HEK293 (cell line): Measurements from ENCODE around the gene VWA3B.
A peak's percentile ranks its signal among the peaks of the same experiment; 100 is the strongest.

Experiments used
- CTCF ChIA-PET: fragments of 350-600 bp; formaldehyde crosslinking; extraction: SDS; loops from one replicate; lab custom pipeline; 2021; ENCODE audit warnings: antibody characterized with exemption; lab: Yijun Ruan, JAX
- POLR2A ChIA-PET: fragments of 300-600 bp; formaldehyde crosslinking; extraction: SDS; loops from one replicate; lab custom pipeline; 2020; ENCODE audit warnings: antibody characterized with exemption, inconsistent platforms; lab: Yijun Ruan, JAX
- H3K27ac ChIP-seq: fragments of 200-500 bp; sonication (Bioruptor generic); 2 replicates; pipeline ENCODE4 v1.5.1; 2014; ENCODE audit warnings: low read depth, low read length, control low read depth, inconsistent platforms; ENCODE audit errors: extremely low read depth
- H3K36me3 ChIP-seq, 2 experiments: fragments of 200-500 bp in 1 of 2; sonication (Bioruptor generic) in 1 of 2; 1 replicate in 1 of 2; 2 replicates in 1 of 2; pipeline ENCODE4 v1.5.1; 2014 to 2017; ENCODE audit warnings: inconsistent platforms in 2 of 2, low read length in 2 of 2; ENCODE audit not compliant: control insufficient read depth in 2 of 2, insufficient read depth in 1 of 2
- H3K4me1 ChIP-seq: fragments of 200-500 bp; sonication (Bioruptor generic); 2 replicates; pipeline ENCODE4 v1.5.1; 2014; ENCODE audit warnings: mild to moderate bottlenecking, low read length, inconsistent platforms; ENCODE audit not compliant: control insufficient read depth, insufficient read depth
- H3K4me3 ChIP-seq: 2 replicates; pipeline ENCODE4 v1.5.1; 2011; ENCODE audit warnings: low read depth, mild to moderate bottlenecking, control low read depth, low read length, moderate library complexity
- H3K9me3 ChIP-seq: fragments of 200-500 bp; sonication (Bioruptor generic); 2 replicates; pipeline ENCODE4 v1.5.1; 2014; ENCODE audit warnings: low read depth, low read length, inconsistent platforms; ENCODE audit not compliant: control insufficient read depth, insufficient read depth
- IKZF3 ChIP-seq: fragments of 450-650 bp; IDR thresholded peaks from 2 replicates; pipeline ENCODE4 v1.5.0; 2018; ENCODE audit warnings: missing biosample characterization, mild to moderate bottlenecking, missing genetic modification characterization, moderate library complexity
- TCF7L2 ChIP-seq: IDR thresholded peaks from 2 replicates; pipeline ENCODE4 v1.6.1; 2011; ENCODE audit warnings: low read depth, mild to moderate bottlenecking, inconsistent platforms, low read length, moderate library complexity, borderline replicate concordance
- YY1 ChIP-seq: fragments of 450-650 bp; formaldehyde crosslinking; IDR thresholded peaks from 2 replicates; pipeline ENCODE4 v1.5.1; 2018; ENCODE audit warnings: missing biosample characterization, missing genetic modification characterization
- ZFP3 ChIP-seq: fragments of 450-650 bp; formaldehyde crosslinking; IDR thresholded peaks from 2 replicates; pipeline ENCODE4 v1.5.1; 2016; ENCODE audit warnings: low read depth, missing biosample characterization, missing genetic modification characterization
- ZFP69B ChIP-seq: fragments of 450-650 bp; formaldehyde crosslinking; IDR thresholded peaks from 2 replicates; pipeline ENCODE4 v1.5.1; 2016; ENCODE audit warnings: missing biosample characterization, missing genetic modification characterization
- ZNF10 ChIP-seq: fragments of 450-650 bp; formaldehyde crosslinking; IDR thresholded peaks from 2 replicates; pipeline ENCODE4 v1.5.1; 2017; ENCODE audit warnings: missing biosample characterization, missing genetic modification characterization
- ZNF157 ChIP-seq: fragments of 450-650 bp; formaldehyde crosslinking; IDR thresholded peaks from 2 replicates; pipeline ENCODE4 v1.5.1; 2016; ENCODE audit warnings: missing biosample characterization, missing genetic modification characterization
- ZNF221 ChIP-seq: fragments of 450-650 bp; formaldehyde crosslinking; IDR thresholded peaks from 2 replicates; pipeline ENCODE4 v1.5.1; 2017; ENCODE audit warnings: missing biosample characterization, missing genetic modification characterization, borderline replicate concordance
- ZNF37A ChIP-seq: fragments of 450-650 bp; IDR thresholded peaks from 2 replicates; pipeline ENCODE4 v1.5.1; 2018; ENCODE audit warnings: missing biosample characterization, missing genetic modification characterization
- ZNF544 ChIP-seq: fragments of 450-650 bp; formaldehyde crosslinking; IDR thresholded peaks from 2 replicates; pipeline ENCODE4 v1.5.0; 2017; ENCODE audit warnings: missing biosample characterization, missing genetic modification characterization
- ZNF558 ChIP-seq: fragments of 450-650 bp; formaldehyde crosslinking; IDR thresholded peaks from 2 replicates; pipeline ENCODE4 v1.5.1; 2016; ENCODE audit warnings: missing biosample characterization, missing genetic modification characterization
- ZNF621 ChIP-seq: fragments of 450-650 bp; formaldehyde crosslinking; IDR thresholded peaks from 2 replicates; pipeline ENCODE4 v1.5.1; 2017; ENCODE audit warnings: missing biosample characterization, missing genetic modification characterization
- ZNF837 ChIP-seq: fragments of 450-650 bp; formaldehyde crosslinking; IDR thresholded peaks from 2 replicates; pipeline ENCODE4 v1.5.1; 2016; ENCODE audit warnings: missing biosample characterization, missing genetic modification characterization
- TF ChIP-seq, protein P1 (sequence below): fragments of 450-650 bp; formaldehyde crosslinking; IDR thresholded peaks from 2 replicates; pipeline ENCODE4 v1.5.1; 2017; ENCODE audit warnings: missing biosample characterization, mild to moderate bottlenecking, missing genetic modification characterization, moderate library complexity
- TF ChIP-seq, protein P2 (sequence below): fragments of 450-650 bp; formaldehyde crosslinking; IDR thresholded peaks from 2 replicates; pipeline ENCODE4; 2016; ENCODE audit warnings: missing biosample characterization, missing genetic modification characterization
- TF ChIP-seq, protein P3 (sequence below): fragments of 450-650 bp; formaldehyde crosslinking; IDR thresholded peaks from 2 replicates; pipeline ENCODE4 v1.5.1; 2016; ENCODE audit warnings: missing biosample characterization, missing genetic modification characterization
- TF ChIP-seq, protein P4 (sequence below): fragments of 450-650 bp; formaldehyde crosslinking; IDR thresholded peaks from 2 replicates; pipeline ENCODE4 v1.5.1; 2017; ENCODE audit warnings: missing biosample characterization, missing genetic modification characterization

Gene VWA3B

DNA sequence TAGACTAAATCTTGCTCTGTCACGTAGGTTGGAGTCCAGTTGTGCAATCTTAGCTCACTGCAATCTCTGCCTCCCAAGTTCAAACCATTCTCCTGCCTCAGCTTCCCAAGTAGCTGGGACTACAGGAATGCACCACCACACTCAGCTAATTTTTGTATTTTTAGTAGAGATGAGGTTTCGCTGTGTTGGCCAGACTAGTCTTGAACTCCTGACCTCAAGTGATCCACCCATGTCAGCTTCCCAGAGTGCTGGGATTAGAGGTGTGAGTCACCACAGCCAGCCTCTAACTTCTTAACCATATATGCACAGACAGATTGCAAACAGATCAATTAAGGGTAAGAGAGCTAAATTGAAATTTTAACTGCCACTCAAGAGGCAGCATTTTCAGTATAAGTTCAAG is 237.2 kb downstream of the VWA3B start (continued):
- no peak for TF ChIP-seq ZNF837 (tag by site-specific recombination)

DNA sequence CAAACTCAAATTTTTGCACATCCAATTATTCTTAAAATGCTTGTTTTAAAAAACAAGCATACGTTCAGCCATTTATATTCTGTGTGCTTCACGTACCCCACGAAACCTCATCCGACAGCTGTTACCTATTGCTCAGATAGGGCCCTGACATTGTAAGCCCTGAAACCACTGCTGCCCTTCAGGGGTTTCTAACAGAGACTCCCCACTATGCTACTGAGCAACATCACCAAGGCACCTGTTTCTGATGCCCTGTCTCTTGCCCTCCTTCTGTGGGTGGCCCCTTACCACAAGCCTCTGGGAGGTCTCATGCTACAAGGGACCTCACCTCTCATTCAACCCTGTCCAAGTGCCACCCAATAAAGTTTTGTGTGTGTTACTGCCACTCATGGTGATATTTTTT is 240.8 kb downstream of the VWA3B start:
- Histone ChIP-seq H3K27ac (no peak overlapping the region), H3K36me3 (no peaks in the 10 kb centered on the region), H3K9me3 (no peaks in the 10 kb centered on the region), H3K4me3 (no peak overlapping the region), H3K4me1 (no peaks in the 10 kb centered on the region)
- ChIA-PET POLR2A (no interaction called here), CTCF (no interaction called here)
- TF ChIP-seq TCF7L2, result no peak
- TF ChIP-seq ZNF544 (tag by site-specific recombination), result no peak
- no peak for TF ChIP-seq ZNF157 (tag by site-specific recombination)
- no peak for TF ChIP-seq YY1 (tag by site-specific recombination)
- TF ChIP-seq ZNF221 (tag by site-specific recombination), result no peak
- TF ChIP-seq, protein P1, sequence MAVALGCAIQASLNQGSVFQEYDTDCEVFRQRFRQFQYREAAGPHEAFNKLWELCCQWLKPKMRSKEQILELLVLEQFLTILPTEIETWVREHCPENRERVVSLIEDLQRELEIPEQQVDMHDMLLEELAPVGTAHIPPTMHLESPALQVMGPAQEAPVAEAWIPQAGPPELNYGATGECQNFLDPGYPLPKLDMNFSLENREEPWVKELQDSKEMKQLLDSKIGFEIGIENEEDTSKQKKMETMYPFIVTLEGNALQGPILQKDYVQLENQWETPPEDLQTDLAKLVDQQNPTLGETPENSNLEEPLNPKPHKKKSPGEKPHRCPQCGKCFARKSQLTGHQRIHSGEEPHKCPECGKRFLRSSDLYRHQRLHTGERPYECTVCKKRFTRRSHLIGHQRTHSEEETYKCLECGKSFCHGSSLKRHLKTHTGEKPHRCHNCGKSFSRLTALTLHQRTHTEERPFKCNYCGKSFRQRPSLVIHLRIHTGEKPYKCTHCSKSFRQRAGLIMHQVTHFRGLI, result no peak
- no peak for TF ChIP-seq ZFP3 (tag by site-specific recombination)
- TF ChIP-seq, protein P2, sequence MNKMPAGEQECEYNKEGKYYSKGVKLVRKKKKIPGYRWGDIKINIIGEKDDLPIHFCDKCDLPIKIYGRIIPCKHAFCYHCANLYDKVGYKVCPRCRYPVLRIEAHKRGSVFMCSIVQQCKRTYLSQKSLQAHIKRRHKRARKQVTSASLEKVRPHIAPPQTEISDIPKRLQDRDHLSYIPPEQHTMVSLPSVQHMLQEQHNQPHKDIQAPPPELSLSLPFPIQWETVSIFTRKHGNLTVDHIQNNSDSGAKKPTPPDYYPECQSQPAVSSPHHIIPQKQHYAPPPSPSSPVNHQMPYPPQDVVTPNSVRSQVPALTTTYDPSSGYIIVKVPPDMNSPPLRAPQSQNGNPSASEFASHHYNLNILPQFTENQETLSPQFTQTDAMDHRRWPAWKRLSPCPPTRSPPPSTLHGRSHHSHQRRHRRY (tag by site-specific recombination), result no peak
- no peak for TF ChIP-seq IKZF3
- no peak for TF ChIP-seq ZFP69B

DNA sequence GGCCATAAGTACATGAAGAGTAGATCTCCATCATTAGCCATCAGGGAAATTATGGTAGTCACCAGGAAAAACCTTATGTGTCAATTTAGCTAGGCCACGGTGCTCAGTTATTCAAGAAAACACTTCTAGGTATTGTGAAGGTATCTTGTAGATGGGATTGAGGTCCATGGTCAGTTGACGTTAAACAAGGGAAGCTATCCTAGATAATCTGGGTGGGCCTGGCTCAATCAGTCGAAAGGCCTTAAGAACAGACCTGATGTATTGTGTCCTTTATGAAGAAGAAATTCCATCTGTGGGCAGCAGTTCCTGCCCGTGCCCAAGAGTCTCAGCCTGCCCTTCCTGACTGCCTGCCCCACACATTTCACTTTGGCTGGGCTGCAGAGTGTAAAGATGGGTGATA is 242.6 kb downstream of the VWA3B start:
- Histone ChIP-seq H3K9me3 (no peaks in the 10 kb centered on the region), H3K4me3 (no peak overlapping the region), H3K27ac (no peak overlapping the region), H3K36me3 (no peaks in the 10 kb centered on the region), H3K4me1 (peaks cover 6% of the 10 kb centered on the region)
- POLR2A ChIA-PET, result no interaction called here
- CTCF ChIA-PET, result no interaction called here
- TF ChIP-seq ZNF558 (tag by site-specific recombination) (no peak), ZNF10 (peak; percentile 82), ZNF544 (tag by site-specific recombination) (no peak), ZNF37A (tag by site-specific recombination) (no peak), ZNF621 (tag by site-specific recombination) (no peak)
- TF ChIP-seq, protein P3, sequence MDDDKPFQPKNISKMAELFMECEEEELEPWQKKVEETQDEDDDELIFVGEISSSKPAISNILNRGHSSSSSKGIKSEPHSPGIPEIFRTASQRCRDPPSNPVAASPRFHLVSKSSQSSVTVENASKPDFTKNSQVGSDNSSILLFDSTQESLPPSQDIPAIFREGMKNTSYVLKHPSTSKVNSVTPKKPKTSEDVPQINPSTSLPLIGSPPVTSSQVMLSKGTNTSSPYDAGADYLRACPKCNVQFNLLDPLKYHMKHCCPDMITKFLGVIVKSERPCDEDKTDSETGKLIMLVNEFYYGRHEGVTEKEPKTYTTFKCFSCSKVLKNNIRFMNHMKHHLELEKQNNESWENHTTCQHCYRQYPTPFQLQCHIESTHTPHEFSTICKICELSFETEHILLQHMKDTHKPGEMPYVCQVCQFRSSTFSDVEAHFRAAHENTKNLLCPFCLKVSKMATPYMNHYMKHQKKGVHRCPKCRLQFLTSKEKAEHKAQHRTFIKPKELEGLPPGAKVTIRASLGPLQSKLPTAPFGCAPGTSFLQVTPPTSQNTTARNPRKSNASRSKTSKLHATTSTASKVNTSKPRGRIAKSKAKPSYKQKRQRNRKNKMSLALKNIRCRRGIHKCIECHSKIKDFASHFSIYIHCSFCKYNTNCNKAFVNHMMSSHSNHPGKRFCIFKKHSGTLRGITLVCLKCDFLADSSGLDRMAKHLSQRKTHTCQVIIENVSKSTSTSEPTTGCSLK, result no peak
- TF ChIP-seq, protein P4, sequence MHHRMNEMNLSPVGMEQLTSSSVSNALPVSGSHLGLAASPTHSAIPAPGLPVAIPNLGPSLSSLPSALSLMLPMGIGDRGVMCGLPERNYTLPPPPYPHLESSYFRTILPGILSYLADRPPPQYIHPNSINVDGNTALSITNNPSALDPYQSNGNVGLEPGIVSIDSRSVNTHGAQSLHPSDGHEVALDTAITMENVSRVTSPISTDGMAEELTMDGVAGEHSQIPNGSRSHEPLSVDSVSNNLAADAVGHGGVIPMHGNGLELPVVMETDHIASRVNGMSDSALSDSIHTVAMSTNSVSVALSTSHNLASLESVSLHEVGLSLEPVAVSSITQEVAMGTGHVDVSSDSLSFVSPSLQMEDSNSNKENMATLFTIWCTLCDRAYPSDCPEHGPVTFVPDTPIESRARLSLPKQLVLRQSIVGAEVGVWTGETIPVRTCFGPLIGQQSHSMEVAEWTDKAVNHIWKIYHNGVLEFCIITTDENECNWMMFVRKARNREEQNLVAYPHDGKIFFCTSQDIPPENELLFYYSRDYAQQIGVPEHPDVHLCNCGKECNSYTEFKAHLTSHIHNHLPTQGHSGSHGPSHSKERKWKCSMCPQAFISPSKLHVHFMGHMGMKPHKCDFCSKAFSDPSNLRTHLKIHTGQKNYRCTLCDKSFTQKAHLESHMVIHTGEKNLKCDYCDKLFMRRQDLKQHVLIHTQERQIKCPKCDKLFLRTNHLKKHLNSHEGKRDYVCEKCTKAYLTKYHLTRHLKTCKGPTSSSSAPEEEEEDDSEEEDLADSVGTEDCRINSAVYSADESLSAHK, result no peak
